ENCODE measurements around the gene SPTBN2.
"Not testable (repeated sequence)": the region's sequence is repeated elsewhere in the genome, so short reads cannot be mapped to it uniquely, and the experiment has no call there.

The SPTBN2 gene

DNA sequence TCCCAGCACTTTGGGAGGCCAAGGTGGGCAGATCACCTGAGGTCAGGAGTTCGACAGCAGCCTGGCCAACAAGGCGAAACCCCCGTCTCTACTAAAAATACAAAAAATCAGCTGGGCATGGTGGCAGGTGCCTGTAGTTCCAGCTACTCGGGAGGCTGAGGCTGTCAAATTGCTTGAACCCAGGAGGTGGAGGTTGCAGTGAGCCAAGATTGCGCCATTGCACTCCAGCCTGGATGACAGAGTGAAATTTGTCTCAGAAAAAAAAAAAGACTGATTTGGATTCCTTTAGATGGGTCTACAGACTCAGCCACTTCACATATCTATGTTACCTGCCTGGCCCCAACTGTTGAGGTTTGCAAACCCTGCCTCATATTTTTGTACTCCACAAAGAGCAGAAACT is 4.8 kb downstream of the SPTBN2 start:
- not testable (repeated sequence) for DNase-seq (ENCODE audit: low read depth in 2 of 2)

GRCh38 chr11:66723693-66724092 is 5.3 kb downstream of the SPTBN2 start:
- DNase-seq (ENCODE audit: low read depth in 2 of 2): no peak

GRCh38 chr11:66722745-66723651 is 6.0 kb downstream of the SPTBN2 start:
- no peak for DNase-seq (ENCODE audit: low read depth in 2 of 2)

GRCh38 chr11:66721939-66722338 is 7.1 kb downstream of the SPTBN2 start:
- no peak for DNase-seq (ENCODE audit: low read depth in 2 of 2)

DNA sequence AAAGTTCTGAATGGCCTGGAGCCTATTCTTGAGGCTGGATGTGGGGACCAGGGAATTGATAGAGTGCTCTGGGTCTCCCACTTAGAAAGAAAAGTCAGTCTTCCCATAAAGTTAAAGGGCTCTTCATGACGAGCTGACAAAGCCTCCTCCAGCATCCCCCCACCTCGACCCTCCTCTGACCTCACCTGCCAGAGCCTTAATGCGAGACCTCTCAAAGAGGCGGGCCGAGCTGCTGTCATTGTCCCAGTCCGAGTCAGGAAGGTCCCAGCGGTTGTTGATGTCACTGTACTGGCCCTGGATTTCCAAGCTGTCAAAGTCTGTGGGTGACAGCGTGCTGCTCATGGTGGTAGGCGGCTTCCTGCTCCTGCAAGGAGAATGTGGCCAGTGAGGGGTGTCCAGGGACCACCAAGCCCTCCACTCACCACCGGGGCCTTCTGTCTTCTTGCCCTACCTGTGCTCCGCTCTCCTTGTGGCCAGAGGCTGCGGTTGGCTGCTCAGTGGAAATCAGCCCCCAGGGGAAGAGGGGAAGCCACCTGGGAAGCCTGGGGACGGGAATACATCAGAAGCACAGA is 8.0 kb downstream of the SPTBN2 start:
- DNase-seq (ENCODE audit: low read depth in 2 of 2): no peak

DNA sequence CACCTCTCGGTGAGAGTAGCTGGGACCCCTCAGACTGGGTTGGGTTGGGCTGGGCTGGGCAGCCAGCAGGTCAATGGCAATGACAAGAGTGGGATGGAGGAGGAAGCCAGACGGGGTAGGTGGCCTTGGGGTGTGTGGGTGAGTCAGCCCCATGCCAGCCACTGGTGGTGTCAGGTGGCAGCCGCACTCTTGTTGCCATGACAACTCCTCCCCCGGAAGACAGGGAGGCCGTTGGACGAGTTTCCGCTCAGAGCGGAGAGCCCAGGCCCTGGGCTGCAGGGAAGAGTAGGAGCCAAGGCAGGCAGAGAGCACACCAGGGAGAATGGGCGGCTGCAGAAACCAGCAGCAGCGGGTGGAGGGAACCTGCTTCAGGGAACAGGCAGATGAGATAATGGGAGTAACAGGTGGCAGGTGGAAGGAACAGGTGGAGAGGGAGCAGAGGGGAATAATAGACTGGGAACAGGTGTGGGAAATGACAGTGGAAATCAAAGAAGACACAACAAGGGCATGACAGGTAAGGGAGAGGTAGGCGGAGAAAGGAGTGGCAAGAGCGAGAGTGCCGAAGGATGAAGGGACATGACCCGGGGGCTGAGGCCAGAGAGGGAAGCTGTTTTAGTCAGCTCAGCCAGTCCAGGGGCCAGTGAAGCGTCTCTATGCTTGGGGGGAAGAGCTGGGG is 8.7 kb downstream of the SPTBN2 start:
- peak in 1 of 2 donors; percentile 31 for DNase-seq (ENCODE audit: low read depth in 2 of 2)

DNA sequence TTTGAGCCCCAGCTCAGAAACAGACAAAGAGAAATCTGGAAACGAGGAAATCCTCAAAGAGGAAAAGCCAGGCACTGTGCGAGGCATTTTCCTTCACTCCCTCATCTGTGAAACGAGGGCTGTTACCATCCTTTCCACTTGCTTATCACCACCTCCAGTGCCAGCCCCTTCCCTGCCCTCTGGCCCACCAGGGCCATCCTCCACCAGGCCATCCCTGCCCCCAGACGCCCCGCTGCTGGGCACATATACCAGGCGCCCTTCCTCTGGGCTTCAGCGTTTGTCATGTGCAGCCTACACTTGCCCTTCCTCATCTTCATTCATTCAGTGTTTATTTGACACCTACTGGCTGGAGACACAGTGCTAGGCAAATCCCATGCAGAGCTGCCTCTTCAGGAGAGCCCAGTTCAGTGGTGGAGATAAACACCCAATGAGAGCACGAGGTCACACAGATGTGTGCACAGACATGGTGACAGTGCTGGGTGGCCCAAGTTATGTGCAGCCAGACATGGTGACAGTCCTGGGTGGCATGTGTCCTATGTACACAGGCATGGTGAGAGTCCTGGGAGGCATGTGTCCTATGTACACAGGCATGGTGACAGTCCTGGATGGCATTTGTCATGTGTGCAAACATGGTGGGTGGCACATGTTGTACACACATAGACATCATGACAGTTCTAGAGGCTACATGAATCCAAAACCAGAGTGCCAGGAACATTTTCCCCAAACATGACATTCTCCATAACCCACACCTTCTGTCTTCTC is 9.7 kb downstream of the SPTBN2 start:
- no peak for DNase-seq (ENCODE audit: low read depth in 2 of 2)

- no peak for DNase-seq (ENCODE audit: low read depth in 2 of 2)
Measured at GRCh38 chr11:66718320-66718971, 10.6 kb downstream of the SPTBN2 start.

- no peak for DNase-seq (ENCODE audit: low read depth in 2 of 2)
Measured at GRCh38 chr11:66717925-66718319, 11.1 kb downstream of the SPTBN2 start.

DNA sequence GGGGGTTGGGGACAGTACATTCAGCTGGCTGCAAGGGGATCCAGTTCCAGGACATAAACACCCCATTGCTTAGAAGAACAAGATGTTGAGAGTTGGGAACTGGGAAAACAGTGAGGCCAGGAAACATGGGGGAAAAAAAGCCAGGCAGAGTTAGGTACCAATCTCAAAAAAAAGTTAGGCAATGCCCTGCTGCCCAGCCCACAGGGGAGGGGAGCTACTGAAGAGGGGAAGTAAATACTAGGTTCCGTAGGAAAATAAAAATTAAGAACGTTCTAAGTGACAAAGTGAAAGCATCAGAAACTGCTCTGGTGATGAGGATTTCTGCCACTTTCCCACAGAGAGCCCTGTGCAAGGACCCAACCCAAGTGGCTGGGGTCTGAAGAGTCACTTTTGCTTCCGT is 12.0 kb downstream of the SPTBN2 start:
- DNase-seq (ENCODE audit: low read depth in 2 of 2): no peak

GRCh38 chr11:66715346-66716085 is 13.5 kb downstream of the SPTBN2 start:
- DNase-seq (ENCODE audit: low read depth in 2 of 2): no peak

GRCh38 chr11:66713746-66714480 is 15.1 kb downstream of the SPTBN2 start:
- no peak for DNase-seq (ENCODE audit: low read depth in 2 of 2)

DNA sequence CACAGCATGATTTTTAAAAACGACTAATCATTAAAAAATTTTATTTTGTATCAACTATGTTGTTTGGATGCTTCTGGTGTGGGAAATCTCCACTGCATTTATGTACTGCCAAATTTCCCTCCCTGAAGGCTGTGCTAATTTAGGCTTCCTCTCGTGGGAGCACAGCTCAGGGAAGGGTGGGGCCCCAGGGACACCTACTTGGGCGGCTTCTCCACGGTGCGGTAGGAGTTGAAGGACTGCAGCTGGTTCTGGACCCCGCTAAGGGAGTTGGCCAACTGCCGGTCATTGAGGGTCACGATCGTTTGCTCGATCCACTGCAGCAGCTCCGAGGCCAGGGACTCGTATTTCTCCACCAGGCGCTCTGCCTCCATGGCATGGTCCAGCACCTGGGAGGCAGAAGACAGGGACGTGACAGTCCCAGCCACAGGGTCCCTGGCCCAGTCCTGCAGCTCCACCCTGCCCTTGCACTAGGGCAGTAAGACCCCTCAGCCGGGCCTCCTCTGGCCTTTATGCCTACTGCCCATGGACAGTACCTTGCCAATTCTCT is 18.6 kb downstream of the SPTBN2 start:
- no peak for DNase-seq (ENCODE audit: low read depth in 2 of 2)

DNA sequence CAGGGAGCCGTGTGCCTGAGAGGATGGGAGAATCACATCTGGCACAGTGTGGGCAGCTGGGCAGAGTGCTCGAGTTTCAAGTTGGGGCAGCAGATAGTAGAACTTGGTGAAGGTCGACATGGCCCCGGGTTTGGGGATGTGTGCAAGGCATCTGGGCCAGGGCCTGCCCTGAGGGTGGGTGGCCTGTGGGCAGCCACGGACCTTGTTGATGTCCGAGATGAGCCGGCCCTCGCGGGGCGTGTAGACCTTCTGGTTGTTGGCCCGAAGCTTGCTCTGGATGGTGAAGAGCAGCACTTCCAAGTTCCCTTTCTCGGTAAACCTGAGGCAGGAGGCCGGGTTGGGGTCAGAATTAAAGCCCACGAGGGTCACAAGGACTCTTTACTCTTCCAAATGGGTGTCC is 20.3 kb downstream of the SPTBN2 start:
- DNase-seq (ENCODE audit: low read depth in 2 of 2): no peak

GRCh38 chr11:66708094-66708493 is 20.9 kb downstream of the SPTBN2 start:
- no peak for DNase-seq (ENCODE audit: low read depth in 2 of 2)

- DNase-seq (ENCODE audit: low read depth in 2 of 2): no peak
Measured at GRCh38 chr11:66707486-66707885, 21.5 kb downstream of the SPTBN2 start.

DNA sequence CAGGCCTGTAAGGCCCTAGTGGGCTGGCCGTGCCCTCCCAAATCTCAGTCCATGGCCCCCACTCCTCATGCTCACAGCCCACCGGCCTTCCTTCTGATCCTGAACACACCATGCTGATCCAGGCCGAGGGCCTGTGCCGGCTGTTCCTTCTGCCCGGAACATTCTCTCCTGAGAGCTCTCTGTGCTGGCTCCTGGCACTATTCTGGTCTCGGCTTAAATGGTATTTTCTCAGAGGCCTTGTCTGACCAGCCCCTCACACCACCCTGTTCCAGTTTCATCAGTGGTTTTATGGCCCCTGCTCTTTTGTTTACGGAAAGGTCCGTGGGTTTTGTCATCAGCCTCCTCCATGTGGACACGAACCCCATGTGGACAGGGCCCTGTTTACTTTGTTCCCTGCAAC is 22.0 kb downstream of the SPTBN2 start:
- DNase-seq (ENCODE audit: low read depth in 2 of 2): no peak

GRCh38 chr11:66705587-66706335 is 23.3 kb downstream of the SPTBN2 start:
- no peak for DNase-seq (ENCODE audit: low read depth in 2 of 2)

Data from activated CD4-positive, alpha-beta T cell treated with anti-CD3 and anti-CD28 coated beads for 24 hours (primary cell).